ENCODE measurements around the gene ZNF234.

The ZNF234 gene

DNA sequence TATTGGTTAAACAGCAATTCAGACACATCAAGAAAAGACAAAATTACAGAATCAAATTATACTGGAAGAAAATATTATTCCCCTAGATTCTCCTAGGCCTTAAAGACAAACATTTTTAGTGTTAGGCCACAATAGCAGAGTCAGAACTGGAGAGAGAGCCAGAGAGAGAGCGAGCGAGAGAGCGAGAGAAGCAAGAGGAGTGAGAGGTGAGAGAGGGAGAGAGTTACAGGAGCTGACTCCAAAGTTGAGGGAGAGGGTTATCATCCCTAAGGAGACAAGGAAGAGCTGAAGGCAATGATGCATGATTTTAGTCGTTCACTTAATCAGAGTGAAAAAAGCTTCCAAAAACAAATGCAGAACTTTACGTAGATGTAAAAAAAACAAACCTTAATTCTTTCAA is 50.8 kb downstream of the ZNF234 start:
- H3K9me3 ChIP-seq (replicated peaks in 1 of 2; ENCODE audit: control insufficient read depth in 2 of 2, insufficient read depth in 1 of 2, low read depth in 1 of 2, low read length in 2 of 2): peaks cover 2 to 3% of the 10 kb centered on the region in 2 donors
- H3K79me1 ChIP-seq (ENCODE audit: low read depth, low read length): no peaks in the 10 kb centered on the region
- H3K4ac ChIP-seq (ENCODE audit: low read length): no peak overlapping the region
- H3K4me2 ChIP-seq (ENCODE audit: insufficient read depth, low read length, poor library complexity, severe bottlenecking): no peak overlapping the region
- no peak overlapping the region for H2BK120ac ChIP-seq (ENCODE audit: low read depth, low read length)
- H4K91ac ChIP-seq (ENCODE audit: low read depth, low read length, poor library complexity): no peak overlapping the region
- no peak overlapping the region for H2AFZ ChIP-seq (ENCODE audit: low read length)
- H2BK12ac ChIP-seq (ENCODE audit: low read length): no peak overlapping the region
- H3K27me3 ChIP-seq (ENCODE audit: control insufficient read depth in 3 of 3, insufficient read depth in 3 of 3, low read depth in 1 of 3, low read length in 3 of 3): no peaks in the 10 kb centered on the region
- H3K4me3 ChIP-seq (ENCODE audit: low read length in 2 of 2): no peak overlapping the region
- H3K18ac ChIP-seq (ENCODE audit: low read length): no peak overlapping the region
- no peak overlapping the region for H4K8ac ChIP-seq (ENCODE audit: low read depth, low read length)
- no peaks in the 10 kb centered on the region for H3K36me3 ChIP-seq (replicated peaks in 1 of 2; ENCODE audit: control insufficient read depth in 2 of 2, insufficient read depth in 2 of 2, low read length in 2 of 2)
- DNase-seq (ENCODE audit: low spot score): no peak
- no peak overlapping the region for H2BK5ac ChIP-seq (ENCODE audit: low read length)
- H3K4me1 ChIP-seq (ENCODE audit: control insufficient read depth in 2 of 2, insufficient read depth in 1 of 2, low read depth in 1 of 2, low read length in 2 of 2): no peaks in the 10 kb centered on the region
- WGBS, 2 donors (ENCODE audit: extremely low coverage in 2 of 2, insufficient read length in 2 of 2, insufficient replicate concordance in 1 of 2): no CpG with 5 or more reads among the region's 5 CpGs
- no peak overlapping the region for H2BK15ac ChIP-seq (ENCODE audit: low read length)
- no peak overlapping the region for H3K27ac ChIP-seq (replicated peaks; ENCODE audit: low read length)
- no peak overlapping the region for H3K14ac ChIP-seq (ENCODE audit: low read length)
- H3K9ac ChIP-seq (ENCODE audit: low read depth, low read length, poor library complexity): no peak overlapping the region
- H3K23ac ChIP-seq (ENCODE audit: low read depth, low read length, poor library complexity): no peak overlapping the region
- no peak overlapping the region for H2AK5ac ChIP-seq (ENCODE audit: low read depth, low read length)

DNA sequence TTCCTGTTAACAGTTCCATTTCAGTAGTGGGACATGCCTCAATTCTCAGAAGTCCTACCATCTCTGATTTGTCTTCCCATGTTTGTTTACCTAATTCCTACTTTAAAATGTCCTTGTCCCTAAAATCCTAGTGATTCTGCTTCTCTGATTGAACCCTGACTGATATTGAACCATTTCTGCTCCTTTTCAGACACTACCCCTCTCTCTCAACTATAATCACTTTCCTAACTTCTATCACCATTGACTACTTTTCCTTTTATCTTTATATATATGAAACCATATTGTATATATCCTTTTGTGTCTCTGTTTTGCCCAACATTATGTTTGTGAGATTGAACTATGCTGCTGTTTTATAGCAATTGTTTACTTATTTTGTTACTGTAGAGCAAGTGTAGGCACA is 55.4 kb downstream of the ZNF234 start:
- Histone ChIP-seq H3K79me1 (ENCODE audit: low read depth, low read length) (no peaks in the 10 kb centered on the region), H3K4me1 (ENCODE audit: control insufficient read depth in 2 of 2, insufficient read depth in 1 of 2, low read depth in 1 of 2, low read length in 2 of 2) (no peaks in the 10 kb centered on the region), H2BK120ac (ENCODE audit: low read depth, low read length) (no peak overlapping the region), H3K4me3 (ENCODE audit: low read length in 2 of 2) (no peak overlapping the region), H2AFZ (ENCODE audit: low read length) (no peak overlapping the region), H4K8ac (ENCODE audit: low read depth, low read length) (no peak overlapping the region), H2BK15ac (ENCODE audit: low read length) (no peak overlapping the region), H2BK5ac (ENCODE audit: low read length) (no peak overlapping the region), H3K4me2 (ENCODE audit: insufficient read depth, low read length, poor library complexity, severe bottlenecking) (no peak overlapping the region), H3K36me3 (replicated peaks in 1 of 2; ENCODE audit: control insufficient read depth in 2 of 2, insufficient read depth in 2 of 2, low read length in 2 of 2) (no peaks in the 10 kb centered on the region), H3K14ac (ENCODE audit: low read length) (no peak overlapping the region), H2AK5ac (ENCODE audit: low read depth, low read length) (no peak overlapping the region), H3K9ac (ENCODE audit: low read depth, low read length, poor library complexity) (no peak overlapping the region), H4K91ac (ENCODE audit: low read depth, low read length, poor library complexity) (no peak overlapping the region), H2BK12ac (ENCODE audit: low read length) (no peak overlapping the region), H3K27ac (replicated peaks; ENCODE audit: low read length) (no peak overlapping the region), H3K27me3 (ENCODE audit: control insufficient read depth in 3 of 3, insufficient read depth in 3 of 3, low read depth in 1 of 3, low read length in 3 of 3) (no peaks in the 10 kb centered on the region), H3K23ac (ENCODE audit: low read depth, low read length, poor library complexity) (no peak overlapping the region), H3K4ac (ENCODE audit: low read length) (no peak overlapping the region), H3K9me3 (replicated peaks in 1 of 2; ENCODE audit: control insufficient read depth in 2 of 2, insufficient read depth in 1 of 2, low read depth in 1 of 2, low read length in 2 of 2) (no peaks in the 10 kb centered on the region), H3K18ac (ENCODE audit: low read length) (no peak overlapping the region)
- DNase-seq (ENCODE audit: low spot score): no peak

DNA sequence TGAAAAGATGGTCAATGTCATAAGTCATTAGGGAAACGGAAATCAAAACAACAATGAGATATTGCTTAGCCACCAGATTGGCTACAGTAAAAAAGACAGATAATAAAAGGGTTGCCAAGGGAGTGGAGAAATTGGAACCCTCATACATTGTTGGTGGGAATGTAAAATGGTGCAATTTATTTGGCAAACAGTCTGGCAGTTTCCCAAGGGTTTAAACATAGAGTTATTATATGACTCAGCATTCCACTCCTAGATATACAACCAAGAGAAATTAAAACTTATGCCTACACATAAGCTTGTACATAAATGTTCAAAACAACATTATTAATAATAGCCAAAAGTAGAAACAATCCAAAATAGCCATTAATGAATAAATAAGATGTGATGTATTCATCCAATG is 61.1 kb downstream of the ZNF234 start:
- Histone ChIP-seq H3K27me3 (ENCODE audit: control insufficient read depth in 3 of 3, insufficient read depth in 3 of 3, low read depth in 1 of 3, low read length in 3 of 3) (no peaks in the 10 kb centered on the region), H4K8ac (ENCODE audit: low read depth, low read length) (no peak overlapping the region), H3K9ac (ENCODE audit: low read depth, low read length, poor library complexity) (no peak overlapping the region), H3K27ac (replicated peaks; ENCODE audit: low read length) (no peak overlapping the region), H2BK120ac (ENCODE audit: low read depth, low read length) (no peak overlapping the region), H3K4ac (ENCODE audit: low read length) (no peak overlapping the region), H3K14ac (ENCODE audit: low read length) (no peak overlapping the region), H2BK15ac (ENCODE audit: low read length) (no peak overlapping the region), H3K18ac (ENCODE audit: low read length) (no peak overlapping the region), H3K9me3 (replicated peaks in 1 of 2; ENCODE audit: control insufficient read depth in 2 of 2, insufficient read depth in 1 of 2, low read depth in 1 of 2, low read length in 2 of 2) (peaks cover 0 to 2% of the 10 kb centered on the region in 2 donors), H3K23ac (ENCODE audit: low read depth, low read length, poor library complexity) (no peak overlapping the region), H3K4me2 (ENCODE audit: insufficient read depth, low read length, poor library complexity, severe bottlenecking) (no peak overlapping the region), H3K4me1 (ENCODE audit: control insufficient read depth in 2 of 2, insufficient read depth in 1 of 2, low read depth in 1 of 2, low read length in 2 of 2) (no peaks in the 10 kb centered on the region), H2BK5ac (ENCODE audit: low read length) (no peak overlapping the region), H2AFZ (ENCODE audit: low read length) (no peak overlapping the region), H3K36me3 (replicated peaks in 1 of 2; ENCODE audit: control insufficient read depth in 2 of 2, insufficient read depth in 2 of 2, low read length in 2 of 2) (no peaks in the 10 kb centered on the region), H3K4me3 (ENCODE audit: low read length in 2 of 2) (no peak overlapping the region), H2BK12ac (ENCODE audit: low read length) (no peak overlapping the region), H2AK5ac (ENCODE audit: low read depth, low read length) (no peak overlapping the region), H3K79me1 (ENCODE audit: low read depth, low read length) (no peaks in the 10 kb centered on the region), H4K91ac (ENCODE audit: low read depth, low read length, poor library complexity) (no peak overlapping the region)
- no CpG with 5 or more reads among the region's 1 CpG for WGBS, 2 donors (ENCODE audit: extremely low coverage in 2 of 2, insufficient read length in 2 of 2, insufficient replicate concordance in 1 of 2)
- DNase-seq (ENCODE audit: low spot score): no peak

DNA sequence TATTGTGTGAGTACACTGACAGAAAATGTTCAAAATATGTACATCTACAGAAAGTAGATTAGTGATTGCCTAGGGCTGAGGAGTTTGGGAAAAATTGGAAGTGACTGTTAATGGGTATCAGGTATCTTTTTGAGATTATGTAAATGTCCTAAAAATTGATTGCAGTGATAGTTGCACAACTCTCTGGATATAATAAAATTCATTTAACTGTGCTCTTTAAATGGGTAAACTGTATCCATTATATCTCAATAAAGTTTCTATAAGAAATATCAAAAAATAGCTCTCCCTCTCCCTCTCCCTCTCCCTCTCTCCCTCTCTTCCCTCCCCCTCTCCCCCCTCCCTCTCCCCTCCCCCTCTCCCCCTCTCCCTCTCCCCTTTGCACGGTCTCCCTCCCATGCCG is 61.6 kb downstream of the ZNF234 start:
- no peak overlapping the region for H3K18ac ChIP-seq (ENCODE audit: low read length)
- no peak overlapping the region for H2BK5ac ChIP-seq (ENCODE audit: low read length)
- no CpG with 5 or more reads among the region's 2 CpGs for WGBS, 2 donors (ENCODE audit: extremely low coverage in 2 of 2, insufficient read length in 2 of 2, insufficient replicate concordance in 1 of 2)

More for the DNA sequence above, 61.6 kb downstream of the ZNF234 start:
- Histone ChIP-seq H3K4me2 (ENCODE audit: insufficient read depth, low read length, poor library complexity, severe bottlenecking) (no peak overlapping the region), H2BK12ac (ENCODE audit: low read length) (no peak overlapping the region), H3K27me3 (ENCODE audit: control insufficient read depth in 3 of 3, insufficient read depth in 3 of 3, low read depth in 1 of 3, low read length in 3 of 3) (no peaks in the 10 kb centered on the region), H2BK15ac (ENCODE audit: low read length) (no peak overlapping the region), H3K4ac (ENCODE audit: low read length) (no peak overlapping the region), H2AFZ (ENCODE audit: low read length) (no peak overlapping the region), H3K23ac (ENCODE audit: low read depth, low read length, poor library complexity) (no peak overlapping the region), H3K79me1 (ENCODE audit: low read depth, low read length) (no peaks in the 10 kb centered on the region), H3K27ac (replicated peaks; ENCODE audit: low read length) (no peak overlapping the region), H2BK120ac (ENCODE audit: low read depth, low read length) (no peak overlapping the region), H2AK5ac (ENCODE audit: low read depth, low read length) (no peak overlapping the region), H3K4me3 (ENCODE audit: low read length in 2 of 2) (no peak overlapping the region), H3K4me1 (ENCODE audit: control insufficient read depth in 2 of 2, insufficient read depth in 1 of 2, low read depth in 1 of 2, low read length in 2 of 2) (peaks cover 0 to 2% of the 10 kb centered on the region in 2 donors), H3K14ac (ENCODE audit: low read length) (no peak overlapping the region), H3K9me3 (replicated peaks in 1 of 2; ENCODE audit: control insufficient read depth in 2 of 2, insufficient read depth in 1 of 2, low read depth in 1 of 2, low read length in 2 of 2) (peaks cover 0 to 2% of the 10 kb centered on the region in 2 donors), H4K8ac (ENCODE audit: low read depth, low read length) (no peak overlapping the region), H4K91ac (ENCODE audit: low read depth, low read length, poor library complexity) (no peak overlapping the region), H3K36me3 (replicated peaks in 1 of 2; ENCODE audit: control insufficient read depth in 2 of 2, insufficient read depth in 2 of 2, low read length in 2 of 2) (no peaks in the 10 kb centered on the region), H3K9ac (ENCODE audit: low read depth, low read length, poor library complexity) (no peak overlapping the region)
- DNase-seq (ENCODE audit: low spot score): no peak

Measured in neuronal stem cell (in vitro differentiated cells).